GM19452 (cell line): ENCODE data around the gene ZNF830.
A peak's percentile ranks its signal among the peaks of the same experiment; 100 is the strongest.
"Not testable (repeated sequence)": the region's sequence is repeated elsewhere in the genome, so short reads cannot be mapped to it uniquely, and the experiment has no call there.

Source experiments
- ATAC-seq: cut with Tn5 transposase; IDR thresholded peaks from one replicate; pipeline ENCODE4 v1.9.1; 2021; ENCODE audit not compliant: unreplicated experiment

ZNF830 gene

GRCh38 chr17:34961093-34961911 is at the start of gene ZNF830, which contains the start of gene CCT6B:
Gene ZNF830 (plus strand): TSS chr17:34961540. CDS start chr17:34961567, 27 bp downstream.
Gene CCT6B (minus strand): TSS chr17:34961460. CDS start chr17:34961393, 67 bp downstream.
- peak; percentile 82 for ATAC-seq

- no peak for ATAC-seq
Observed at GRCh38 chr17:34913001-34913400, 48.3 kb upstream of the ZNF830 start.

DNA sequence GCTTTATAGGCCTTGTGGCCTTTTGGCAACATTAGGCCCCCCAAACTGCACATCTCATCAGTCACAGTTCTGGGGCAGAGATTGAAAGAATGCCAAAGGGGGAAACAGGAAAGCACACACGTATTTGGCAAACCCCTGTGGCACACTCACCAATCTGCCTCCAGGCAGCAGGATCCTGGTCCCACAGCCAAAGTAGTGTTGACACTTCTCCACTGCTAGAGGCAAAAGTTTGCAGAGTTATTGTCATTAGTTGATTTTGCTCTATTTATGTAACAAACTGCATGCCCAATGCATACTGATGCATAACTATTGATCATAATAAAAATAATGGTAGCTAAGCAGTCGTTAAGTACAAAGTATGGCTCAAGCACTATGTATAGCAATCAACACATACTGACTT is 45.2 kb upstream of the ZNF830 start:
- no peak for ATAC-seq

- ATAC-seq: no peak
Observed at GRCh38 chr17:34917381-34917780, 44.0 kb upstream of the ZNF830 start.

DNA sequence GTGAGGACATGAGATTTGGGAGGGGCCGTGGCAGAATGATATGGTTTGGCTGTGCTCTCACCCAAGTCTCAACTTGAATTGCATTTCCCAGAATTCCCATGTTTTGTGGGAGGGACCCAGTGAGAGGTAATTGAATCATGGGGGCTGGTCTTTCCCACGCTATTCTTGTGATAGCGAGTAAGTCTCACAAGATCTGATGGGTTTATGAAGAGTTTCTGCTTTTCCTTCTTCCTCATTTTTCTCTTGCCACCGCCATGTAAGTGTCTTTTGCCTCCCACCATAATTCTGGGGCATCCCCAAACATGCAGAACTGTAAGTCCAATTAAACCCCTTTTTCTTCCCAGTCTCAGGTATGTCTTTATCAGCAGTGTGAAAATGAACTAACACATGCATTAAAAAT is 40.7 kb upstream of the ZNF830 start:
- ATAC-seq: no peak

- ATAC-seq: no peak
Observed at GRCh38 chr17:34926661-34927060, 34.7 kb upstream of the ZNF830 start.

- ATAC-seq: no peak
Observed at GRCh38 chr17:34930283-34930682, 31.1 kb upstream of the ZNF830 start.

- ATAC-seq: not testable (repeated sequence)
Observed at GRCh38 chr17:34950780-34951179, 10.6 kb upstream of the ZNF830 start.

GRCh38 chr17:34958438-34958837 is 2.9 kb upstream of the ZNF830 start:
- ATAC-seq: no peak

DNA sequence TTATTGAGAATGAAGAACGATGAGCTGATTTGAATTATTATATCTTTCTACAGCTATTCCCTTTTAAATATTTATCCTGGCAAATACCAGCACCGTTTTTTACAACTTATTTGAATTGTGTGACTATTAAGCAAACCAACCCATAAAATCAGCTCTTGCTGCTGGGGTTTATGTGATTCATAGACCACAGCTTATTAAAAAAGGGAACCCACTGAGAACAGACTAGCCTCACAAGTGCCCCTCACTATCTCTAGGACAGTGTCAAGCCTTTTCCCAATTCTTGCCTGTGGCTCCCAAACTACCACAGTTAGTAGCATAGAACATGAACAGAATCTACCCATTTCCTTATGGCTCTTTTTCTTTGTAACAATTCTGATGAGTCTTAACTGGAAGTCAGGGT is 12.8 kb downstream of the ZNF830 start:
- no peak for ATAC-seq

DNA sequence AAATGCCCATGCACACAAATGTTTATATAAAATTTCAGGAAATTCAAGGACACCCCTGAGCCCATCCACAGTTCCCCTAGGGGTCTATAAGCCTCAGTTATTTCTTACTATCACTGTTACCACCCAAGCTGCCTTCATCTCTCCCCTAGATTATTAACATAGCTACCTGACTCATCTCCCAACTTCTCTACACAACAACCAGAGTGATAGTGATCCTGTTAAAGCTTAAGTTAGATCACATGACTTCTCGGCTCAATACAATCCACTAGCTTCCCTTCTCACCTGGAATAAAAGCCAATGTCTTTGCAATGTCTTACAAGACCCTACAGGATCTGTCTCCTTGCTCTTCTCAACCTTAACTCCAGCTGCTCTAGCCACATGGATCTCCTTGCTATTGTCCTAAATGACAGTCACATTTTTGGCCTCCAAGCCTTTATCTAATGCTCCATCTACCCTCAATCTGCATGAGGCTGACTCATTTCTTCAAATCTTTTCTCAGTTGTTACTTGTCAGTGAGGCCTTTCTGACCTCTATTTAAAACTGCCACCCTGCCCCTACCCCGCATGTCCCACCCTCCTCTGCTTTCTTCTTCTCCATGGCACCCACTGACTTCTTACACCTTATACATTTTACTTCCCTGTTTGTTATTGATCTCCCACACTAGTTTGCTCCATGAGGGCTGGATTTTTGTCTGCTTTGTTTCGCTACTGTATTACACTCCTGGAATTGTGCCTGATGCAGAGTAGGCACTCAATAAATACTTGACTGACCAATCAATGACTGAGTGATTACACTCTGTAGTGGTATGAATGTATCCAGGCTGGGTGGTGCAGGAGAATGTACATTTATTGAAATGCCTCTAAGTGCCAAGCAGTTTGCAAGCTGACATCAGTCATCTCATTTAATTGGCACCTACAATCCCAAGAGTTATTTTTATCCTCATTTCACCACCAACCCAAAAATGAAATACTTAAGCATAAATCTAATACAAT is 13.8 kb downstream of the ZNF830 start:
- ATAC-seq: no peak

- ATAC-seq: no peak
Observed at GRCh38 chr17:34979153-34979552, 17.8 kb downstream of the ZNF830 start.

DNA sequence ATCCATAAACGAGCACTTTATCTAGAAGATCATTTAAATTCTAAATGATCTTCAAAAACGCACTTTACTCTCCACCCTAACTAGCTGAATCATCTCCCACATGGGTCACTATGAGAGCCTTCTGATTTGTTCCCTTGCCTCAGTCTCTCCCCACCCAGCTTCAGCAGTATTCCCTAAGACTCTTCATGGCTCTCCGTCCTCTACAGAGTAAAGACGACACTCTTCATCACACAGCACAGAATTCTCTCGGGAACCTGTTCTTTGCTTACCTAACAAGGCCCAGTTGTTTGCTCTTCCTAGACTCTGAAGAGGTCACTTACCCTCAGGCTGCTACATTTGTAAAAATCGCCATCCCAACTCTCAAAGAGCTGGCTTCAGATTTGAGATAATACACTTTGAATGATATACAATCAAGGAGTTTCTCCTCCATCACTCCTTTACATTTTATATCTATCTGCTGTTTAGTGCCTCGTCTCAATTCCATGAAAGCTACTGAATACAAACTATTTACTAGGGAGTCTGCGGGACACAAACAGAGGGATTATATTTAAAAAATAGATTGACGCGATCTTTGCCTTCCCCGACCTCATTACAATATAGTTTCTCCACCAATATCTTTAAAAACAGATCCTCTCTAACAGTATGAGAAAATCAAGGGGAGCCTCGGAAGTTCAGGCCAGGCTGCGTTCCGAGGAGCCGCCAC is 18.5 kb downstream of the ZNF830 start:
- no peak for ATAC-seq

DNA sequence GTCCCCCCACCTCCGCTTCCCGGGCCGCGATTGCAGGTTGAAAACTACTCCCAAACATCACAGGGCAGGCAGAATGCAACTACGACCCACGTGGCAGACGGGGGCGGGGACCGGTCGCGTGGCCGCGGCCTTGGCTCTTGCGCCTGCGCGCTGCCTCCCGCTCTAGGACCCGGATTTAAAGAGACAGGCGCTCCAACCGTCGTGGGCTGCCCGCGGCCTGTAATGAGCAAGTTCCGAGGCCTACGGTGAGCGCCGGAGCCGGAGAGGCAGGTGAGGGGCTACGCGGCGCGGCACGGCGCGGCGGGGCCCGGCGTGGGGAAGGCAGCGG is 19.0 kb downstream of the ZNF830 start, which contains the start of gene LIG3:
Gene LIG3 (plus strand): TSS at position 160 of the 328 bp plus-strand sequence. CDS start 2,494 bp downstream, outside the sequence.
- peak; percentile 88 for ATAC-seq

DNA sequence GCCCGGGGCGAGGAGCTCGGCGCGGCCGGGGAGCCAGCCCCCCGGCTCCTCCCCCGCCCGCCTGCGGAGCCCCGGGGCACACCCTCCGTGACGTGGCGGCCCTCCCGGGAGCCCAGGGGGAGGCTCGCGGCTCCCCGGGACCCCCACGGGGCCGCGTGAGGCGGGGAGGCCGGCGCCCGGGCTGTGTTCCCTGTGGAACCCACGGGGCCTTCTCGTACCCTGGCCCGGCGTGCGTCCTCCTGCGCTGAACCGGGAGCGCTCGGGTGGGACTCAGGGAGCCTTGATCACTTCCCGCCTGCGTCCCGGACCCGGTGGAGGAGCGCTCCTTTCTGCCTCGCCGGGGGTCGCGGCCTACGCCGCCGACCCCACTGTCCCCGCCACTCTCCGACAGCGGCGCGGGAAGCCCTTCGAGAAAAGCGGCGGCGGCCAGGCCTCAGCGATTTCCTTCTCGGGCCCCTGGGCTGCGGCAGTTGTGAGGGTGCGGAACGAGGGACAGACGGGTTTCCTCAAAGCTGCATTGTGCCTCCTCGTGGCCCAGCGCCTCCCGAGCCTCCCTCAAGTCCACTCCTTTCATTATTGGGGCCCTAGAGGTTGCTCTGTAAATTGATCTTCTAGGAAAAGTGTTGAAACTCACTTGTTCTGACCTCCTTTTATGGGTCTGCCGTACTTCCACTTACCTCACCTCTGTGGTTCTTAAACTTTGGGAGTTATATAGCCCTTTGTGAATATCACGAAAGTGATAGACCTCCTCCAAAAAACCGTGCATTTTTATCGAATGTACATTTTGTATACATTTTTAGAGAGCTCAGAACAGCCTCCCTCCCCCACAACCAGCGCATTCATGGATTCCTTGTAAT is 19.6 kb downstream of the ZNF830 start:
- ATAC-seq: peak; percentile 88

DNA sequence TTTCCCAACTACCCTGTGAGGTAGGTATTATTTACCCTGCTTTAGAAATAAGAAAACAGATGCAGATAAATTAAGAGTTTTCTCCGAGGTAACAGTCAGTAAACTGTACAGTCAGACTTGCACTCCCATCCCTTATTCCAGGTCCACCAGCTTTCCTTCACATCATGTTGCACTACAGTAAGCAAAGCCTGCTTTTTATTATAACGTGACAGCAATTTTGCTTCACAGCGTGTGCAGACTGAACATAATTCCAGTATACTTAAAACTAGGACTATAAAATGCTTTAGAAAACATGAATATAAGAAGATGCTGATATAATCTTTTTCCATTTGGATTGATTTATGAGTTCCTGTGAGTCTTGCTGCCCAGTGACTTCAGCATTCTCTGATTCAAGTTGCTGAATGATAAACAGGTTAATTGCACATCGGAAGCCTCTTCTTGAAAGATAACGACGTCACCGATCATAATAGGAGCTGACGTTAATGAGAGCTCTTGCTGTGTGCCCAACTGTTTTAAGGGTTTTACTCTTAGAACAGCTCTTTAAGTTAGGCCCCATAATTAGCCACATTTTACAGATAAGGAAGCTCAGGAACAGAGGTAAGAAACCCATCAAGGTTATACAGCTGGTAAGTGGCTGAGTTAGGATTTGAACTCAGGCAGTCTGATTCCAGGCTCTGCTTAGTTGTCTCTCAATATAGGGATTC is 20.4 kb downstream of the ZNF830 start:
- ATAC-seq: no peak

DNA sequence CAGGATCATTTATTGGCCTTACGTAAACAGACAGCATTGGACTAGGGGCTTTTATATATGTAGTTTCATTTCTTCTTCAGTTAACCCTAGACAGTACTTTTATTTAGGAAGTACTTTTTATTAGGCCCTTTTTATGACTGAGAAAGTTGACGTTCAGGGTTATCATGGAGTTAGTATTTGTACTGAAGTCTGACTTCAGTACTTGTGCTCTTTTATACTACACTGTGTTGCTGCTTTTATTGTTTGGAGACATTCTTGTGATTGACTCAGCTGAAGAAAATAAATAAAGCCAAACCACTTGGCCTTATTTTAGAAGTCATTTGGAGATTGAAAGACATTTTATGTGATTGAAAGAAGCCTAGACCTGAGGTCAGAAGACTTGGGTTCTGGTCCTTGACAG is 25.9 kb downstream of the ZNF830 start:
- no peak for ATAC-seq

DNA sequence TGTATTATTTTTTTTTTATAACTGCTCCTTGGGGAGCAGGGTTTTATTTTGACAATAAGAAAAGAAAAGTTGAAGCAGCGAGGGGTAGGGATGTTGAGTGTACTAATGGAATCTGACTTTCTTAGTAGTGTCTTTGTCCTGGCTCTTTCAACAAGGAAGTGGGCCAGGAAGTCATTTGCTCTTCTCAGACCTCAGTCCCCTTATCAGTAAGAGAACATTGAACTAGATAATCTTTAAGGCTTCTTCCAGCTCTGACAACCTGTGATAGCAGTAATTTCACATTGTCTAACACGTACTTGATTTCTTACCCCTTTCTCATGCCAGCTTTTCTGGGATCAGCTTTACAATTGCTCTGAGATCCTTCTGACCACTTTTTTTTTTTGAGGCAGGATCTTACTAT is 27.3 kb downstream of the ZNF830 start:
- ATAC-seq: no peak

DNA sequence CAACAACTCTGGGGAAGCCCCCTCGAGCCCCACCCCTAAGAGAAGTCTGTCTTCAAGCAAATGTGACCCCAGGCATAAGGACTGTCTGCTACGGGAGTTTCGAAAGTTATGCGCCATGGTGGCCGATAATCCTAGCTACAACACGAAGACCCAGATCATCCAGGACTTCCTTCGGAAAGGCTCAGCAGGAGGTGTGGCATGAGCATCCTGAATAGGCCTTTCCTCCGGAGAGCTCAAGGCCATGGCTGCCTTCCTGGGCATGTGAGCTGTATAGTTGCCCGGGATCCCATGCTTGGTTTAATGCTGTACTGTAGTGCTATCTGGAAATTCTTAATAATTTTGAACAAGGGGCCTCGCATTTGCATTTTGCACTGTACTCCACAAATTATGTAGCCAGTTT is 28.1 kb downstream of the ZNF830 start:
- no peak for ATAC-seq
